H9 (cell line): ENCODE data around the gene CNMD. TPM values are rescaled to one million over a fixed set of nuclear protein-coding genes. Genes with fewer than 3 reads are reported as not detected.

Experiments used
- DNase-seq: peaks from one replicate; pipeline ENCODE4 v3.0.0-alpha.2; 2017
- H2AFZ ChIP-seq: one replicate; pipeline ENCODE4 v1.6.1; 2013; ENCODE audit warnings: mild to moderate bottlenecking, low read length, control low read depth, moderate library complexity
- H2AK5ac ChIP-seq: 2 replicates; pipeline ENCODE4 v1.6.1; 2013; ENCODE audit warnings: low read length, control low read depth, mixed read lengths; ENCODE audit not compliant: insufficient read length
- H2BK120ac ChIP-seq: one replicate; pipeline ENCODE4 v1.6.1; 2013; ENCODE audit warnings: low read depth, mild to moderate bottlenecking, low read length, control low read depth, inconsistent platforms; ENCODE audit not compliant: poor library complexity, severe bottlenecking
- H2BK12ac ChIP-seq: 2 replicates; pipeline ENCODE4 v1.6.1; 2013; ENCODE audit warnings: low read length, control low read depth, mixed read lengths, low read depth; ENCODE audit not compliant: insufficient read length
- H2BK15ac ChIP-seq: 2 replicates; pipeline ENCODE4 v1.6.1; 2013; ENCODE audit warnings: low read depth, low read length, control low read depth
- H2BK20ac ChIP-seq: one replicate; pipeline ENCODE4 v1.6.1; 2013; ENCODE audit warnings: low read depth, mild to moderate bottlenecking, low read length, control low read depth, inconsistent platforms; ENCODE audit not compliant: poor library complexity, severe bottlenecking
- H2BK5ac ChIP-seq: 2 replicates; pipeline ENCODE4 v1.6.1; 2013; ENCODE audit warnings: low read length, control low read depth, mixed read lengths; ENCODE audit not compliant: insufficient read length
- H3K14ac ChIP-seq: 2 replicates; pipeline ENCODE4 v1.6.1; 2013; ENCODE audit warnings: low read length, control low read depth; ENCODE audit not compliant: insufficient read depth
- H3K18ac ChIP-seq: 2 replicates; pipeline ENCODE4 v1.6.1; 2013; ENCODE audit warnings: low read depth, mild to moderate bottlenecking, mixed read lengths, low read length, control low read depth; ENCODE audit not compliant: insufficient read length
- H3K23ac ChIP-seq: 2 replicates; pipeline ENCODE4 v1.6.1; 2013; ENCODE audit warnings: low read length, control low read depth, mixed read lengths, low read depth; ENCODE audit not compliant: insufficient read length
- H3K23me2 ChIP-seq: 2 replicates; pipeline ENCODE4 v1.6.1; 2013; ENCODE audit warnings: low read depth, mild to moderate bottlenecking, mixed read lengths, low read length, control low read depth; ENCODE audit not compliant: insufficient read length, poor library complexity, severe bottlenecking
- H3K27ac ChIP-seq: 2 replicates; pipeline ENCODE4 v1.5.1; 2013; ENCODE audit warnings: low read length, control low read depth, mixed read lengths, low read depth; ENCODE audit not compliant: insufficient read length
- H3K27me3 ChIP-seq: 2 replicates; pipeline ENCODE4 v1.6.1; 2013; ENCODE audit warnings: low read length, control low read depth, inconsistent platforms; ENCODE audit not compliant: insufficient read depth
- H3K4ac ChIP-seq: 2 replicates; pipeline ENCODE4 v1.6.1; 2013; ENCODE audit warnings: low read depth, mild to moderate bottlenecking, control low read depth, inconsistent platforms, low read length, moderate library complexity
- H3K4me1 ChIP-seq: 2 replicates; pipeline ENCODE4 v1.6.1; 2013; ENCODE audit warnings: low read length, control low read depth, inconsistent platforms; ENCODE audit not compliant: insufficient read depth
- H3K4me2 ChIP-seq: 2 replicates; pipeline ENCODE4 v1.6.1; 2013; ENCODE audit warnings: low read length, control low read depth, mixed read lengths; ENCODE audit not compliant: insufficient read length, insufficient read depth
- H3K56ac ChIP-seq: 2 replicates; pipeline ENCODE4 v1.6.1; 2013; ENCODE audit warnings: low read depth, mild to moderate bottlenecking, mixed read lengths, low read length, control low read depth; ENCODE audit not compliant: insufficient read length
- H3K79me1 ChIP-seq: 2 replicates; pipeline ENCODE4 v1.6.1; 2013; ENCODE audit warnings: low read depth, mild to moderate bottlenecking, moderate library complexity, low read length, control low read depth, inconsistent platforms; ENCODE audit not compliant: insufficient read depth, poor library complexity, severe bottlenecking
- H3K79me2 ChIP-seq: 2 replicates; pipeline ENCODE4 v1.6.1; 2013; ENCODE audit warnings: low read length, control low read depth, inconsistent platforms; ENCODE audit not compliant: insufficient read depth
- H3K9ac ChIP-seq: 2 replicates; pipeline ENCODE4 v1.6.1; 2013; ENCODE audit warnings: low read length, control low read depth, mixed read lengths; ENCODE audit not compliant: insufficient read length; ENCODE audit errors: extremely low read depth
- H3K9me3 ChIP-seq: one replicate; pipeline ENCODE4 v1.6.1; 2013; ENCODE audit warnings: low read depth, low read length, inconsistent platforms; ENCODE audit not compliant: control insufficient read depth
- H3T11ph ChIP-seq: one replicate; pipeline ENCODE4 v1.6.1; 2013; ENCODE audit warnings: mild to moderate bottlenecking, low read length, control low read depth, inconsistent platforms
- H4K20me1 ChIP-seq: one replicate; pipeline ENCODE4 v1.6.1; 2013; ENCODE audit not compliant: control insufficient read depth, insufficient read length, insufficient read depth
- H4K5ac ChIP-seq: 2 replicates; pipeline ENCODE4 v1.6.1; 2013; ENCODE audit warnings: low read depth, mild to moderate bottlenecking, mixed read lengths, low read length, control low read depth; ENCODE audit not compliant: insufficient read length
- H4K8ac ChIP-seq: replicated peaks from 2 replicates; pipeline ENCODE4 v1.6.1; 2013; ENCODE audit warnings: low read length, control low read depth, mixed read lengths, low read depth; ENCODE audit not compliant: insufficient read length
- H4K91ac ChIP-seq: 2 replicates; pipeline ENCODE4 v1.6.1; 2013; ENCODE audit warnings: low read depth, mild to moderate bottlenecking, moderate library complexity, mixed read lengths, low read length, control low read depth; ENCODE audit not compliant: insufficient read length
- H3K27ac Mint-ChIP-seq, 3 experiments: 2 replicates in 2 of 3; 3 replicates in 1 of 3; pipeline ENCODE4 v1.8.0; 2020 to 2021; ENCODE audit warnings: mixed read lengths in 3 of 3, mild to moderate bottlenecking in 1 of 3, moderate library complexity in 1 of 3
- H3K27me3 Mint-ChIP-seq: 2 replicates; pipeline ENCODE4 v1.8.0; 2021; ENCODE audit warnings: low read depth, mild to moderate bottlenecking, moderate library complexity, mixed read lengths
- H3K36me3 Mint-ChIP-seq, 3 experiments: 2 replicates in 2 of 3; 3 replicates in 1 of 3; pipeline ENCODE4 v1.8.0; 2020 to 2021; ENCODE audit warnings: low read depth in 3 of 3, mixed read lengths in 3 of 3; ENCODE audit not compliant: insufficient read depth in 1 of 3
- H3K4me1 Mint-ChIP-seq, 2 experiments: 2 replicates each; pipeline ENCODE4 v1.8.0; 2020; ENCODE audit warnings: mixed read lengths in 2 of 2
- H3K4me3 Mint-ChIP-seq, 2 experiments: 2 replicates in 1 of 2; 3 replicates in 1 of 2; pipeline ENCODE4 v1.8.0; 2020 to 2021; ENCODE audit warnings: mild to moderate bottlenecking in 2 of 2, mixed read lengths in 2 of 2, moderate library complexity in 1 of 2
- H3K9me3 Mint-ChIP-seq, 2 experiments: 2 replicates in 1 of 2; 3 replicates in 1 of 2; pipeline ENCODE4 v1.8.0; 2020; ENCODE audit warnings: mild to moderate bottlenecking in 2 of 2, mixed read lengths in 2 of 2, moderate library complexity in 1 of 2
- CTCF ChIP-seq: fragments of 200-600 bp; sonication (generic); conservative IDR thresholded peaks from 3 replicates; pipeline ENCODE4 v1.8.0; 2021; ENCODE audit warnings: antibody characterized with exemption, mild to moderate bottlenecking
- WGBS: extraction: QIAGEN DNeasy Blood & Tissue Kit; methylation state at CpG from one replicate; pipeline ENCODE4 v1.1.7; 2013; ENCODE audit warnings: missing lambda C conversion rate, low lambda C conversion rate, mixed read lengths; ENCODE audit not compliant: insufficient read length; ENCODE audit errors: extremely low coverage; 5-methylcytosine and 5-hydroxymethylcytosine counted together
- total RNA-seq: library from RNA; stranded (reverse); gene quantifications from 2 replicates; pipeline ENCODE4 v1.2.1, GENCODE V29; 2021

Gene CNMD
- total RNA-seq, 1 experiment from 2014 or later, result 96.0 TPM

- no peaks in the 10 kb centered on the region for H3K9me3 Mint-ChIP-seq
- no CpG with 5 or more reads among the region's 5 CpGs for WGBS
Measured at GRCh38 chr13:52751196-52751595, 11.6 kb upstream of the CNMD start.

More at GRCh38 chr13:52751196-52751595, 11.6 kb upstream of the CNMD start:
- Histone ChIP-seq H4K91ac (no peak overlapping the region), H2BK15ac (no peak overlapping the region), H3K4ac (no peak overlapping the region), H2BK5ac (no peak overlapping the region), H2AFZ (no peak overlapping the region), H3K14ac (no peak overlapping the region), H3K27me3 (no peaks in the 10 kb centered on the region), H2BK20ac (no peak overlapping the region), H3K56ac (no peak overlapping the region), H3K23me2 (no peaks in the 10 kb centered on the region), H4K5ac (no peak overlapping the region), H3K4me2 (no peak overlapping the region), H2AK5ac (no peak overlapping the region), H2BK120ac (no peak overlapping the region), H3K79me1 (no peaks in the 10 kb centered on the region), H3K27ac (no peak overlapping the region), H3K9me3 (no peaks in the 10 kb centered on the region), H3K9ac (no peak overlapping the region), H2BK12ac (no peak overlapping the region), H3K23ac (no peak overlapping the region), H4K20me1 (no peaks in the 10 kb centered on the region), H3K79me2 (no peaks in the 10 kb centered on the region), H3K4me1 (no peaks in the 10 kb centered on the region), H4K8ac (no peak overlapping the region), H3K18ac (no peak overlapping the region), H3T11ph (no peak overlapping the region)
- no peak for DNase-seq
- H3K4me1 Mint-ChIP-seq, result peaks cover 2 to 6% of the 10 kb centered on the region in 2 experiments; a peak in 3 of 4 replicates
- no peaks in the 10 kb centered on the region for H3K36me3 Mint-ChIP-seq
- no peak for TF ChIP-seq CTCF
- no peak overlapping the region for H3K4me3 Mint-ChIP-seq
- H3K27me3 Mint-ChIP-seq, result no peaks in the 10 kb centered on the region
- H3K27ac Mint-ChIP-seq, result no peak overlapping the region
